Measurements from ENCODE around the gene GDPD5.
"Not testable (repeated sequence)": the region's sequence is repeated elsewhere in the genome, so short reads cannot be mapped to it uniquely, and the experiment has no call there.

Gene GDPD5

DNA sequence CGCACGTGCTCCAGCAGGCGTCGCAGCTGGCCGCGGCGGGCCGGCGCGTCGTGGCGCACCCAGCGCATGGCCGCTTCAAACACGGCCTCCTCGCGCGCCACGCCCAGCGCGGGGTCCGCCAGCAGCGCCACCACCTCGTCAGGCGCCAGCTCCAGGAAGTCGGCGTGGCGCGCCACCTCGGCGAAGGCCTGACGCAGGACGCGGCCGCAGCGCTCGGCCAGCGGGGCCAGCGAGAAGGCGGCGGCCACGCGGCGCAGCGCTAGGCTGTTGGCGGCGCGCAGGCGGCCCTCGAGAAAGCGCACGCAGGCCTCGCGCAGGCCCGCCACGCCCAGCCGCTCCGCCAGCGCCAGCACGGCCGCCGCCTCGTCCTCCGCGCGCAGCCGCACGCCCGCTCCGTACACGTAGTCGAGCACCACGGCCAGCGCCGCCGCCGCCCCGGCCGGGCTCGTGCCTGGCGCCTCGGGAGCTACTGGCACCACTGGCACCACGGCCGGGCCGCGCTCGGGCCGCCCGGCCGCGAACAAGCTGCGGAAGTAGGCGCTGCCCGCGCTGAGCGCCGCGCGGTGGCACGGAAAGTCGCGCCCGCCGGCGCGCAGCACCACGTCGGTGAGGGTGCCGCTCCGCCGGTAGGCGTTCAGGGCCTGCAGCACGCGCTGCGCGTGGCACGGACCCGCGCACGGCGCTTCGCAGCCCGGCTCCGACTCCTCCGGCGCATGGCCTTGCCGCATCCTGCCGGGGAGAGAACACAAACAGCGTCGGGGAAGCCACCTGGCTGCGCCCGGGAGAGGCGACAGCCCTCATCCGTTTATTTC, 95.6 kb downstream of the GDPD5 start:
- DNase-seq (ENCODE audit: low spot score) (no peak), FAIRE-seq (no peak)

DNA sequence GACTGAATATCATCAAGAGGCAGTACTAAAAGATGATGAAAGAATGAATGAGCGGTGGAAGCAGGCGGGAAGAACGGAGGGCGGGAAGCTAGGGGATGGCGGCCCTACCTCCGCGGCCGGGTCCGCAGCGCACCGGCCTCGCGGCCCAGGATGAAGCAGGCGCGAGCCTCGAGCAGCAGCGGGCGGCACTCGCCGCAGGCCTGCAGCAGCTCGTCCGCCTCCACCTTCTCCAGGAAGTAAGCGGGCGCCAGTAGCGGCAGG, 96.2 kb downstream of the GDPD5 start:
- DNase-seq (ENCODE audit: low spot score): no peak
- no peak for FAIRE-seq

DNA sequence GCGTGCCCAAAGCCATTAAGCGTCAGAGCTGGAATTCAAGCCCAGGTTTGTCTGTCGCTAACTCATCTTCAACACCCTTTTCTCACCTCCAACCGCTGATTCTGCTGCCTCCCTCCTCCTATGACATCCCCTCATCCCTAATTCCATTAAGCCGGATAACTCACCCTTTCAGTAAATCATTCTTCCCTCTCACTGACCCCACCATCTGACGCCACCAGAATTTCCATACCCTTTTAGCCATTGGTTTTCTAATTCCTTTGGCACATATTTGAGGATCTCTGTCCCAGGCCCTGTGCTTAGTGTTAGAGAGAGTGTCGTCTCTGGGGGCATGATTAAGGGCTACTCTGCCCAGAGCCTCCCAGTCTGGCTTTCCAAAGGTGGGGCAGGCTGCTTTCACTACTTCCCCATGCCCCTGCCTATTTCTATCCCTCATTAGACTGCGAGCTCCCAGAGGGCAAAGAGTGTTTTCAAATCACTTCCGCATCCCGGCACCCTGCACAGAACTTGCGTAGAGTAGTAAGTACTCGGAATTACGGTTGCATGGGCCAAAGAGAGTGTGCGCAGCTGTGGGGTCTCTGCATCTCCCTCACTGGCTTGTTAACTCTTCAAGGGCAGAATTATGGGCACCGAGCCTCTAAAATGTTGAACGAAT, 96.6 kb downstream of the GDPD5 start:
- DNase-seq (ENCODE audit: low spot score) (no peak), FAIRE-seq (no peak)

DNA sequence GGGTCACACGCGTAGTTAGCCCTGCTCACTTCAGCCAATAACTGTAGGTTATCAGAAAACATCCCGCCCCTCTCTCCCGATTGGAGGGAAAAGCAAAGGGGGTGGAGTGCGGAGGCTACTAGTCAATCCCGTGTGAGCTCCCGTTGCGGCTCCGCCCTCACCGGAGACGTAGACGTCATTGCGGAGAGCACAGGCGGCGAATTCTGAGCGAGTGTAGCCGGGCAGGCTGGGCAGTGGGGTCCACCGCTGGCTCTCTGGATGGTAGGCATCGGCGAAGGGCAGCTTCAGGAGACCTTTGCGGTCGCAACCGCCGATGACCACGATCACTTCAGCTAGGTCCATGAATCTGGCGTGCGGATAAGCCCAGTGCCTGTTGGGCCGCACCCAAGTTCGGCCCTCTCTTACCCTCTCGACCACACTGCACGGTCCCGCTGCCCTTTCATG, 97.4 kb downstream of the GDPD5 start:
- FAIRE-seq (no peak), DNase-seq (ENCODE audit: low spot score) (no peak)

DNA sequence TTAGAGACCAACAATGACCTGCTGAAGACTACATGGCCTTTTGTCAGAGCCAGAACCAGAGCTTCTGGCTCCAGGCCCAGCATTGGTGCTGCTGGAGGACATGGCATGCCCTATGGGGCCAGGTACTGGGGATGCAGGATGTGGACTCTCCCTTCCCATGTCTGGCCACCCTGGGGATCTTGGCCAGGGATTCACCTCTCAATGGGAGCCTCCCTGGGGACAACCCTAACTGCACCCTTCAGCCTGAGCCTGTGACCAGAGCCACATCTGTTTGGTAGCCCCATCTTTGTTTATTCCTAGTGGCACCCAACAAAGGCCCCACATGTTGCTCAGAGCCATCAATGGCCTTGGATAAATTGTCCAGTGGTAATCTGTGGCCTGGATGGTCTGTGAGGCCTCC, 98.6 kb downstream of the GDPD5 start:
- DNase-seq (ENCODE audit: low spot score): no peak
- FAIRE-seq: no peak

DNA sequence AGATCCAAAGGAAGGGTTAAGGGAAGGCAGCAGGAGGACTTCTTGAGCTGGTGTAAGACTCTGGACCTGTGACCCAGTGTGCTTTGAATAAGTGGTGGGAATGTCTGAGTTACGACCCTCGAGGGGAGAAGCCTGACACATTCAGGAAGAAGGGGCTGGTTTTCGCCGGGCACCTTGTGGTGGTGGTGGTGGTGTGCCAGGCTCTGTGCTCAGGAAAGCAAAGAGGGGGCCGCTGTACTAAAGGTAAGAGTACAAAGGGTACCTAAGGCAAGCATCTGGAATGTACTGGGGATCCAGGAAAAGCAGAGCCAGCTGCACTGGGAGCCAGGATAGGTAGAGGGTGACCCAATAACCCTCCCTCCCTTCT, 99.0 kb downstream of the GDPD5 start:
- FAIRE-seq (no peak), DNase-seq (ENCODE audit: low spot score) (no peak)

DNA sequence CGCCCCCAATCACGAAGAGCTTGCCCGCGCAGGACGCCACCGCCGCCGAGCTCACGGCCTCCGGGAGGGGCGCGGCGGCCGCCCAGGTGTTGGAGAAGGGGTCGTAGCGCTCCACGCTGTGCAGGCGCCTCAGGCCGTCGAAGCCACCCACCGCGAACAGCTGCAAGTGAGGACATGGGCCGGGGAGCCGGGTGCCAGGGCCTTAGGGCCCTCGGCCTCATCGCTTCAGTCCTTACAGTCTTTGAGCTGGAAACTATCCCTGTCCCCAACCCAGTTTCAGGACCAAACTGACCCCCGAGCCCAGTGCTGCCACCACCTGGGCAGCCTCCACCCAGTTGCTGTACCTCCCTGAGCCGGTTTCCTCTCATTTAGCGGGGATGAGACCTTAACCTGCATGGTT, 100.3 kb downstream of the GDPD5 start:
- FAIRE-seq: no peak
- no peak for DNase-seq (ENCODE audit: low spot score)

DNA sequence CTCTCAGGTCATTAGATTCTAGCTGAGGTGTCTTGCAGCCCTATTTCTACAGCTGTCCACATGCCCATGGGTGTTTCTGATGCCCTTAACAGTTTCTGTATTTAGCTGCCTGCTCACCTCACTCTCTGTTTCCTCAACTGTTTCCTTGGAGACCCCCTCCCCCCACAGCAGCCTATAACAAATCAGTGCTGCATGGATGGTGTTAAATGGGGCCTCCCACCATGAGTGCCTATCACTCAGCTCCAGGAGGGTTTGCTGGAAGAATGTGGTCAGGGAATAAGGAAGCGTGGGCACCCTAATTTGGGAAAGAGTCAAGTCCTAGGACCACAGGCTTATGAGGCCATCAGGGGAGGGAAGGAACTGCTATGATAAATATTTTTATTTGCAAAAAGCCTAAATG, 101.3 kb downstream of the GDPD5 start:
- DNase-seq (ENCODE audit: low spot score) (no peak), FAIRE-seq (no peak)

DNA sequence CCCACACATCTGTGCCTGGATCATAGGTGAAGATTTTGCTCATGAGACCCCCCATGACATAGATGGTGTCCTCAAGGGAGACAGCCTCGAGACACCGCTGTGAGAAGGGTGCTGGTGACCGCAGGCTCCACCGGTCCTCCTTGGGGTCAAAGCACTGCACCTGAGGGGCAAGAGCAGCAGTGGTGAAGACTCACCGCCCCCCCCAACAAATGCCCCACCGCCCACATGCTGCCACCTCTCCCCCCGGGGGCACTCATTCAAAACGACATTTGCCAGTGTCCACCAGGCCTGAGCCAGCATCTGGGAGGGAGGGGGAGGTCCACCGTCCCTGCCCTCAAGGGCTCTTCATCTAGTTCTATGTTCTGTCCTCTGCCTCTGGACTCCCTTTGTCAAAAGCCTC, 102.0 kb downstream of the GDPD5 start:
- DNase-seq (ENCODE audit: low spot score) (no peak), FAIRE-seq (no peak)

DNA sequence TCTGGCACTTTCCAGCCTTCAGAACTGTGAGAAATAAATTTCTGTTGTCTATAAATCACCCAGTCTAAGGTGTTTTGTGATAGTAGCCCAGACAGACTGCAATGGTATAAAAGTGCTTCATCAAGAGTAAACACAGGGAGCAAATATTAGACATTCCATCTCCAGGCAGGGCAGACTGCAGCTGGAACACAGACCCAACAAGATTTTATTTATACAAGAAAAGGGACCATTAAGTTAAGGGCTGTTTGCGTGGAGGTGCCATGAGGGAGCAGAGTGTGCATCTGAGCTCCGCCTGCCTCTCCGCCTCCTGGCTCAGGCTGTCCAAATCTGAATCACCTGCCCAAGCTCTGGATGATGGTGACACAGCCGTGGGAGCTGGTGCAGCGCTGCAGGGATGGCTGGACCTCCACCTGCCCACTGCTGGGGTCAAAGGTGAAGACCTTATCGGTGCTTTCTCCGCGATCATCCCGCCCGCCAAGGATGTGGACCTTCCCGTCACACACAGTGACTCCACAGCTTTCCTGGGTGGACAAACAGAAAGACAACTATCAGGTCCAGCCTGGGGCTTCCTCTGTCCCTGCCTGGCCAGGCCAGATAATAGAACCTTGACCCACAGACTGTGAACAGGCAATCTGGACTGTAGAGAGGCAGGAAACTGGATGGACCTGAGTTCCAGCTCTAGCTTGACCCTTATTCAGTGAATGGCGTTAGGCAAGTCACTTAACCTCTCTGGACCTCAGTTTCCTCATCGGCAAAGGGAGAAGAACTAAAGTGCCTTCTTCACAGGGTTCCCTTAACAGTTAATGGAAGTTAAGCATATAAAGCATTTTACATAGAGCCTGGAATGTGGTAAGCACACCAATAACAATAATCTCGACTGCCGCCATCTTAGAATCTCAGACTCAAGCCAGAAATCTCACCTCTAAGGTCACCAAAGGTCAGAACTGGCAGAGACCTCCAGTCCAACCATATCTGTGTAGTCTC, 103.2 kb downstream of the GDPD5 start:
- no peak for DNase-seq (ENCODE audit: low spot score)
- FAIRE-seq: no peak

DNA sequence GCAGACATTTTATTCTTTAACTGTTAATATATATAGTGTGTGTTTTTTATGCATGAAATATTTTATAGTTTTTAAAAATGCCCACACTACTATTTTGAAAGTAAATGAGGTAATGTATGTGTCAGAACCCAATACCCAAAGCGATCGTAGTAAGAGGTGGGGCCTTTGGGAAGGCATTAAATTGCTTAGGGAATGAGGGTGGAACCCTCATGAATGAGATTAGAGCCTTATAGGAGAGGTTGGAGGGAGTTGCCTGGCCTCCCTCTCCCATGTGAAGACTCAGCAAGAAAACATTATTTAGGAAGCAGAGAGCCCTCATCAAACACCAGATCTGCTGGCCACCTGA, 103.9 kb downstream of the GDPD5 start:
- DNase-seq (ENCODE audit: low spot score) (no peak), FAIRE-seq (no peak)

DNA sequence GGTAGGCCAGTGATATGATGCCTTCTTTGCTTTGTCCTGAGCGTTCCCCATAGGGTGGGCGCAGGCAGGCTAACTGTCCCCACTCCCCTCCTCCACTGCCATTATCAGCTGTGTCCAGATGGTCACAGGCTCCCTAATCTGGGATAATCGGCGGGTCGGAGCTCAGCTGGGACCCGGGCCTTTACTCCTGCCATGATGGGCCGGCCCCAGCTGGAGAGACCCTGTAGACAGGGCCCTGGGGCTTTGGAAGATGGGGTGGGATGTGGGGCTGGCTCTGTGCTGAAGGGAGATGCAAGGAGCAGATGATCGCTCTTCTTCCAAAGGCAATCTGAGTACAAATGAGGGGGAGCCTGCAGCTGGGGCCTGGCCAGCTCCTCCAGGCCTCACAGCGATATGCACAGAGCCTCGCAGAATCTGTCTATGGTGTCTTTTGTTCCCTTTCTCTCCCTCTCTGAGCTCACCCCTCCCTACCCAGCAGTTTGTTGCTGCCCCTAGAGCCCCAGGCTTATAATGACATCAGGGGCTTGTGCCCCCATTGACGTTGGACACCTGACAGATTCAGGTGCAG, 104.6 kb downstream of the GDPD5 start:
- DNase-seq (ENCODE audit: low spot score) (no peak), FAIRE-seq (no peak)

DNA sequence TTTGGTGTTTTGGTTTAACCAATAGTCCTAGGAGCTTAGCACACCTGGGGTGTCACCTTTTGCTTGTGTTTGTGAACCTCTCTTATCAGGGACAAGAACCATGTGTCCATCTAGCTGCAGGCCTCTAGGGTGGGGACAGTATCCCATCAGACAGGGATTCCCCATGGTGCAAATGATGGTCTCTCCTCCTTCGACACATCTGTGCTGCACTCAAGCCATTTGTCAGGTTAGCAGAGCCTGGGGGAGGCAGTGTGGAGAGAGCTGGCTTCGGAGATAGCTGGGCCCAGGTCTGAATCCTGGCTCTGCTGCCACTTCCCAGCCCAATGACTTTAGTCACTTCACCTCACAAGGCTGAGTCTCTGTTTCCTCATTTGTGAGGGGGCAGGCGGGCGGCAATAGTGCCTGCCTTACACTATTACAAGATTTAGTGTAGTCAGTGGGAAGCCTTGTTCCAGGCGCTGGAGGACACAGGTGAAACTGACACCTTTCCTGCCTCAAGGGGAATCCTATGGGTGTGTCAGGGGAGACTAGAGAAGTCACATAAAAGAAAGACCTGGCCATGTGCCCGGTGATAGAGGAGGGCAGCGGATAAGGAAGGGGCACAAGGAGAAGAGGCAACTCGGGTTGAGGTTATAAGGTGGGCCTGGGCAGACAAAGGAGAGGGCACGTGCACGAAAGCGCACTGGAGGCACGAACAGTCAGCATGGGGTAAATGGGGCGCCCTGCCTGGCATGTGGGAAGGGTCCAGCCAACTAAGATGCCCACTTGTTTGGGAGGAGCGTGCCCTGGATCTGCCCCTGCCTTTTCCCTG, 105.3 kb downstream of the GDPD5 start:
- FAIRE-seq: no peak
- no peak for DNase-seq (ENCODE audit: low spot score)

DNA sequence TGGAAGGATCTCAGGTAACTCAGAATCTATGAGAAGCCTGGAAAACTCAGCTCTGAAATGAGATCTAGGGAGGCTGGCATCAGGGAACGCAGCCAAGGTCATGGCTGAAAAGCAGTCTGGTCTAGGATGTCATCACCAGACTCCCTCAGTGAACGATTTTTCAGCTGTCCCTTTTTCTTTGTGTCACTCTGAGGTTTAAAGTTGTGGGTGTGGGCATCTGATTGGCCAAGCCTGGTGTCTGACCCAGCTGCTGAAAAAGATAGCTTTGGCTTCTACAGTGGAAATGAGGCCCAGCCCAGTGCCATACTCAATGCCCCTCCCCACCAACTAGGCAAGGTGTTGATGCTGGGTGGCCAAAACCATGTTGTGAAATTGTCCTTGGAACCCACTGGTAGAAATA, 111.9 kb downstream of the GDPD5 start:
- DNase-seq (ENCODE audit: low spot score): no peak
- no peak for FAIRE-seq

DNA sequence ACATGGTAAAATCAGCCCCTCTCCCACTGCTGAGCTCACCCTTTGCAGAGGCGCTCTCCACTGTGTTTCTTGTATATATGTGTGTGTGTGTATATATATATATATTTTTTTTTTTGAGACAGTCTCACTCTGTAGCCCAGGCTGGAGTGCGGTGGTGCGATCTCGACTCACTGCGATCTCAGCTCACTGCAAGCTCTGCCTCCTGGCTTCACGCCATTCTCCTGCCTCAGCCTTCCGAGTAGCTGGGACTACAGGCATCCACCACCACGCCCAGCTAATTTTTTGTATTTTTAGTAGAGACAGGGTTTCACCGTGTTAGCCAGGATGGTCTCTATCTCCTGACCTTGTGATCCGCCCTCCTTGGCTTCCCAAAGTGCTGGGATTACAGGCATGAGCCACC, 112.6 kb downstream of the GDPD5 start:
- DNase-seq (ENCODE audit: low spot score); FAIRE-seq: not testable (repeated sequence)

DNA sequence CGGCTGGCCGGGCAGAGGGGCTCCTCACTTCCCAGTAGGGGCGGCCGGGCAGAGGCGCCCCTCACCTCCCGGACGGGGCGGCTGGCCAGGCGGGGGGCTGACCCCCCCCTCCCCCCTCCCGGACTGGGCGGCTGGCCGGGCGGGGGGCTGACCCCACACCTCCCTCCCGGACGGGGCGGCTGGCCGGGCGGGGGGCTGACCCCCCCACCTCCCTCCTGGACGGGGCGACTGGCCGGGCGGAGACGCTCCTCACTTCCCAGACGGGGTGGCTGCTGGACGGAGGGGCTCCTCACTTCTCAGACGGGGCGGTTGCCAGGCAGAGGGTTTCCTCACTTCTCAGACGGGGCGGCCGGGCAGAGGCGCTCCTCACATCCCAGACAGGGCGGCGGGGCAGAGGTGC, 115.8 kb downstream of the GDPD5 start:
- DNase-seq (ENCODE audit: low spot score); FAIRE-seq: not testable (repeated sequence)

DNA sequence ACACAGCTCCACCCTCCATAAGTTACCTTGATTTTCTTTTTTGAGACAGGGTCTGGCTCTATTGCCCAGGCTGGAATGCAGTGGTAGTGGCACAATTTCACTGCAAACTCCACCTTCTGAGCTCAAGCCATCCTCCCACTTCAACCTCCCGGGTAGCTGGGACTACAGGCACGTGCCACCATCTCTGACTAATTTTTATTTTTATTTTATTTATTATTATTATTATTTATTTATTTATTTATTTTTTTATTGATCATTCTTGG, 116.9 kb downstream of the GDPD5 start:
- no peak for FAIRE-seq
- no peak for DNase-seq (ENCODE audit: low spot score)

DNA sequence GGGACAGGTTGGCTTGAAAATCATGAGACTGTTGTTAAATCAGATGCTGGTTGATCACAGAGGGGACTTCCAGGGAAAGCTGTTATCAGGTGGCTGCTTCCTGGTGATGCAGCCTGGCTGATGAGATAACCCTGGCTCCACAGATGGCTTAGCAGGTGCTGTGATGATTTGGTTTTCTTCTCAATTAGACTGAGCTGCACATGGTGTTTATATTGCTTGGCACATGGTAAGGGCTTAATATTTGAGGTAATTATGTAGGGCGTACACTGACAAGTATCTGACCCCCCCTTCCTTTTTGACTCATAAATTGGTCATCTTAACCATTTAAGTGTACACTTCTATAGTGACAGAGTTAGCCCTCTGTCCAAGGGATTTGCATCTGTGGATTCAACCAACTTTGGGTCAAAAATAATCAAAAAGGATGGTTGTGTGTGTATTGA, 119.4 kb downstream of the GDPD5 start:
- no peak for FAIRE-seq
- no peak for DNase-seq (ENCODE audit: low spot score)

DNA sequence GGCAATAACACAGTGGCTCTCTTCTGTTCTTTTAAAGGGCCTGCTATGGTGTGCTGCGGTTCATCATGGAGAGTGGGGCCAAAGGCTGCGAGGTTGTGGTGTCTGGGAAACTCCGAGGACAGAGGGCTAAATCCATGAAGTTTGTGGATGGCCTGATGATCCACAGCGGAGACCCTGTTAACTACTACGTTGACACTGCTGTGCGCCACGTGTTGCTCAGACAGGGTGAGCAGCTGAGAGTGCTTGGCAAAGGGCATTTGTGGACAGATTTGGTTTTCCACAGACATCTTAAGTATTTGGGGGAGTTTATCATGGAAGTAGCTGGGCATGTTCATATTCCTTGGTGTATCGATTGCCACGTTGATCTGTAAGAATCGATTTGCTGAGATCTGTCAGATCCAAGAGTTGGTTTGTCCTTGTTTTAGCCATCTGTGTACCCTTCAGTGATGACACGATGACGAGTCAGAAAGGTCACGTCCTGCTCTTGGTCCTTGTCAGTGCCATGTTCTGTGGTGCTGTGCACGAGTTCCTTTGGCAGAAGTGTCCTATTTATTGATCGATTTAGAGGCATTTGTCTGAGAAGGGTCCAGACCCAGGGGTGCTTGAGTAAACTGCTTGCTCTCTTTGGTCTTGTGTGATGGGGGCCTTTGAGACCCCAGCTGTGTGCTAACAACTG, 121.6 kb downstream of the GDPD5 start:
- FAIRE-seq (no peak), DNase-seq (ENCODE audit: low spot score) (no peak)

DNA sequence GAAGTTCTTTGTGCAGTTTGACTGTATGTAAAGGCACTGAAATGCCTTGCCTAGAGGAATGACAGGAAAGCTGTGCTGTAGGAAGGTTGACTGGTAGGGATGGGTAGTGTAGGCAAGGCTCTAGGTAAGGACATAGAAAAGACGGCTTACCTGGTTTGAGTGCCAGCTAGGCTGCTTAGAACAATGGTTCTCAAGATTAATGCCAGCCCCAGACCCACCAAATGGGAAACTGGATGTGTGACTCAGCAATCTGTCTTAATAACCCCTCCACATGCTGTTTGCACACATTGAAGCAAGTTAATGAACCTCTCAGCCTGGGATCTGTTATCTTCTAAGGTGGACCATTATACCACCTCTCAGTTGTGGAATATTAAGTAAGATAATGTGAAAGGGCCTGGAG, 122.7 kb downstream of the GDPD5 start:
- DNase-seq (ENCODE audit: low spot score) (no peak), FAIRE-seq (no peak)
